Astrocyte of the spinal cord (primary cell): ENCODE results near the gene ATG4D.

ENCODE experiments used
- DNase-seq: peaks from one replicate; pipeline ENCODE4 v3.0.0; 2011; ENCODE audit warnings: low read depth, low spot score
- H3K4me3 ChIP-seq: 2 replicates; pipeline ENCODE4 v1.5.1; 2011; ENCODE audit warnings: low read depth, mild to moderate bottlenecking, low read length, moderate library complexity
- CTCF ChIP-seq: IDR thresholded peaks from 2 replicates; pipeline ENCODE4 v1.5.1; 2012; ENCODE audit warnings: low read depth, mild to moderate bottlenecking, low read length, inconsistent platforms
- in situ Hi-C: cut with HindIII; loops from 2 replicates; pipeline ENCODE4 v1.10.0; 2017; ENCODE audit warnings: low sequenced_read_pairs

ATG4D gene

DNA sequence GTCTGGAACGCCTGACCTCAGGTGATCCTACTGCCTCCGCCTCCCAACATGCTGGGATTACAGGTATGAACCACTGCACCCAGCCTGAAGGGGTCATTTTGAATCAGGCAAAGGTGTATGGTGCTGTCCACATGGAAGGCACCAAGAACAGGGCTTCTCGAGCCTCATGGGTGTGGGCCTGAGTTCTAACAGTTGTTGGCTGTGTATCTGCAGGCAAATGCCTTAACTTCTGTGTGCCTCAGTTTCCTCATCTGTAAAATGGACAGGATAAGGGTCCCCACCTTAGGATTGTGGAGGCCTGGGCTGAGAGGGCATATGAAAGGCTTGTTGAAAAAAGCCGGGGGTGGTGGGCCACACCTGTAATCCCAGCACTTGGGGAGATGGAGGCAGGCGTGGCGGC, 34.2 kb downstream of the ATG4D start:
- no peak overlapping the region for H3K4me3 ChIP-seq
- no peak for TF ChIP-seq CTCF
- DNase-seq: no peak
- in situ Hi-C loops: no loop called here

- no peak overlapping the region for H3K4me3 ChIP-seq
- in situ Hi-C loops: no loop called here
- peak; percentile 99 for TF ChIP-seq CTCF
- peak; percentile 91 for DNase-seq
Observed at GRCh38 chr19:10580979-10581631, 37.4 kb downstream of the ATG4D start.

DNA sequence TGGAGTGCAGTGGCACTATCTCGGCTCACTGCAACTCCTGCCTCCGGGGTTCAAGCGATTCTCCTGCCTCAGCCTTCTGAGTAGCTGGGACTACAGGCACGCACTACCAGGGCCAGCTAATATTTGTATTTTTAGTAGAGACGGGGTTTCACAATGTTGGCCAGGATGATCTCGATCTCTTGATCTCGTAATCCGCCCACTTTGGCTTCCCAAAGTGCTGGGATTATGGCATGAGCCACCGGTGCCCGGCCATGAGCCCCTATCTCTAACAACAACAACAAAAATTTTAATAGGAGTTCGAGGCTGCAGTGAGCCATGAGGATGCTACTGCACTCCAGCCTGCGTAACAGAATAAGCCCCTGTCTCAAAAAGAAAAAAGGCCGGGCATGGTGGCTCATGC, 38.4 kb downstream of the ATG4D start:
- DNase-seq: no peak
- no peak overlapping the region for H3K4me3 ChIP-seq
- no peak for TF ChIP-seq CTCF
- in situ Hi-C loops: no loop called here

- in situ Hi-C loops: no loop called here
- no peak for TF ChIP-seq CTCF
- no peak for DNase-seq
- H3K4me3 ChIP-seq: no peak overlapping the region
Observed at GRCh38 chr19:10583036-10583776, 39.5 kb downstream of the ATG4D start.

DNA sequence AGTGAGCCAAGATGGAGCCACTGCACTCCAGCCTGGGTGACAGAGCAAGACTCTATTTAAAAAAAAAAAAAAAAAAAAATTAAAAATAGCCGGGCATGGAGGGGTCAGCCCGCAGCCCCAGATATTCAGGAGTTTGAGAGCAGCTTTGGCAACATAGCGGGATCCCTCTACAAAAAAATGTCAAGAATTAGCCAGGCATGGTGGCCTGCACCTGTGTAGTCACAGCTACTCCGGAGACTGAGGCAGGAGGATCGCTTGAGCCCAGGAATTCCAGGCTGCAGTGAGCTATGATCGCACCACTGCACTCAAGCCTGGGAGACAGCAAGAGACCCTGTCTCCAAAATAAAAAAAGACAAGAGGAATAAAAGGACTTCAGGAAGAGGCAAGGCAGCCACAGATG, 42.7 kb downstream of the ATG4D start:
- DNase-seq: no peak
- in situ Hi-C loops: no loop called here
- H3K4me3 ChIP-seq: no peak overlapping the region
- TF ChIP-seq CTCF: no peak

GRCh38 chr19:10587022-10587838, 43.5 kb downstream of the ATG4D start, which contains the start of gene AP1M2:
Gene AP1M2 (minus strand): TSS chr19:10587312. CDS start chr19:10587231, 81 bp downstream.
- TF ChIP-seq CTCF: no peak
- no peak within 1 kb of the TSS for H3K4me3 ChIP-seq
- in situ Hi-C loops: no loop called here
- DNase-seq: no peak
